ENCODE measurements around the gene USP49. TPM values are rescaled to one million over a fixed set of nuclear protein-coding genes. Genes with fewer than 3 reads are reported as not detected.

USP49 gene
- total RNA-seq, 1 experiment from 2014 or later: 18.5 TPM

GRCh38 chr6:41940759-41941279, 45.6 kb upstream of the USP49 start:
- BruUV-seq (replicated peaks): no TSS peak
- intact Hi-C loops (cut with micrococcal nuclease; ENCODE audit: unreplicated experiment): loop anchor here (1.0 to 2.0 kb wide), 4 partner anchors 20 to 103 kb away; partner anchors contain the start of genes BYSL and MED20
- H3K4me3 Mint-ChIP-seq (ENCODE audit: unreplicated experiment): peak overlapping the region; percentile 80
- peak overlapping the region; percentile 86 for H3K27ac Mint-ChIP-seq (ENCODE audit: unreplicated experiment)
- Histone ChIP-seq H3K36me3 (ENCODE audit: control insufficient read depth, insufficient read depth, low read length) (peaks cover 3% of the 10 kb centered on the region), H3K9me3 (no peaks in the 10 kb centered on the region), H3K4me3 (ENCODE audit: low read depth, low read length) (peak overlapping the region; percentile 94), H3K27me3 (replicated peaks; ENCODE audit: control insufficient read depth, insufficient read depth, low read length) (no peaks in the 10 kb centered on the region), H3K4me1 (peaks cover 22% of the 10 kb centered on the region)
- CTCF ChIA-PET: interaction anchor here (0.6 to 4.0 kb wide), 2 partner anchors 36 to 103 kb away, joined by 10 to 18 read pairs; no protein-coding TSS in a partner anchor
- peaks cover 21% of the 10 kb centered on the region for H3K36me3 Mint-ChIP-seq (ENCODE audit: insufficient read depth, unreplicated experiment)
- no peaks in the 10 kb centered on the region for H3K9me3 Mint-ChIP-seq (ENCODE audit: unreplicated experiment)
- POLR2A ChIA-PET: interaction anchor here (1.6 kb wide), 1 partner anchor 20 kb away, joined by 8 read pairs; the partner anchor contains the start of genes BYSL and MED20
- peak in 1 of 2 experiments; percentile 46 for DNase-seq
- no peak for TF ChIP-seq CTCF (IDR thresholded peaks at IDR 0.05; ENCODE audit: insufficient read depth in 1 of 2, low read depth in 1 of 2, low read length in 1 of 2, severe bottlenecking in 1 of 2, unreplicated experiment in 1 of 2)
- H3K4me1 Mint-ChIP-seq (ENCODE audit: low read depth, unreplicated experiment): peaks cover 17% of the 10 kb centered on the region
- H3K27me3 Mint-ChIP-seq (ENCODE audit: insufficient read depth, unreplicated experiment): no peaks in the 10 kb centered on the region

GRCh38 chr6:41939848-41940758, 44.9 kb upstream of the USP49 start:
- TF ChIP-seq CTCF (IDR thresholded peaks at IDR 0.05; ENCODE audit: insufficient read depth in 1 of 2, low read depth in 1 of 2, low read length in 1 of 2, severe bottlenecking in 1 of 2, unreplicated experiment in 1 of 2): no peak
- Histone ChIP-seq H3K36me3 (ENCODE audit: control insufficient read depth, insufficient read depth, low read length) (peaks cover 3% of the 10 kb centered on the region), H3K4me3 (ENCODE audit: low read depth, low read length) (peak overlapping the region; percentile 94), H3K27me3 (replicated peaks; ENCODE audit: control insufficient read depth, insufficient read depth, low read length) (no peaks in the 10 kb centered on the region), H3K4me1 (peaks cover 29% of the 10 kb centered on the region), H3K9me3 (no peaks in the 10 kb centered on the region)
- H3K27ac Mint-ChIP-seq (ENCODE audit: unreplicated experiment): peak overlapping the region; percentile 86
- peaks cover 17% of the 10 kb centered on the region for H3K4me1 Mint-ChIP-seq (ENCODE audit: low read depth, unreplicated experiment)
- ChIA-PET CTCF (interaction anchor here (0.6 to 4.0 kb wide), 6 partner anchors 19 to 153 kb away, joined by 3 to 18 read pairs (median 6); partner anchors contain the start of genes BYSL and MED20), POLR2A (interaction anchor here (0.5 to 1.3 kb wide), 4 partner anchors 19 to 143 kb away, joined by 3 to 12 read pairs (median 5); partner anchors contain the start of genes BYSL and MED20)
- peak; percentile 42 to 71 for DNase-seq
- H3K9me3 Mint-ChIP-seq (ENCODE audit: unreplicated experiment): no peaks in the 10 kb centered on the region
- peaks cover 26% of the 10 kb centered on the region for H3K36me3 Mint-ChIP-seq (ENCODE audit: insufficient read depth, unreplicated experiment)
- intact Hi-C loops (cut with micrococcal nuclease; ENCODE audit: unreplicated experiment): loop anchor here (1.0 to 5.0 kb wide), 4 partner anchors 19 to 138 kb away; partner anchors contain the start of genes BYSL and MED20
- TSS peak; percentile 14 for BruUV-seq (replicated peaks)
- peak overlapping the region; percentile 80 for H3K4me3 Mint-ChIP-seq (ENCODE audit: unreplicated experiment)
- no peaks in the 10 kb centered on the region for H3K27me3 Mint-ChIP-seq (ENCODE audit: insufficient read depth, unreplicated experiment)

Measured in Caco-2 (cell line).